GOT3 (cell line): ENCODE results near the gene ADARB1.

Source experiments
- DNase-seq: peaks from one replicate; lab custom pipeline; 2025; ENCODE audit warnings: mixed read lengths; lab: John Stamatoyannopoulos, UW

ADARB1 gene

DNA sequence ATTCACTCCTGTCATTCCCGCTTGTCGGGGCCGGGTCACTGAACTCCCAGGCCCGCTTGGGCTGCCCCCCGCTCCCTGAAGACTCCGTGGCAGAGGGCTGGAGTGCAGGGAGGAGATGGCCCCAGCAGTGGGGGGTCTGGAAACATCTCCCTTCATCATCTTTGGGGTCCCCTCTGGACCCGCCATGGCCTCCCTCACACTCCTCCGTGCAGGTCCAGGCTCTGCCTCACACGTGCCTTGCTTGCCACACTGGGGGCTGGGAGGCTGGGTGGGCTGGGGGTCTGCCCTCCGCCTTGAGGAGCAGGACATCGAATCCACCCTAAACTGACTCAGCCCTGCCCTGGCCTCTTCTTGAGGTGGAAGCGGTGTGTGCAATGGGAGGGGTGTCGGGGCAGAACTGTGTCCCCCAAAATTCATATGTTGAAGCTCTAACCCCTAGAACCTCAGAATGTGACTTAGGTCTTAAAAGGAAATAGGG, 178.1 kb downstream of the ADARB1 start:
- no peak for DNase-seq

- no peak for DNase-seq
These were observed 178.8 kb downstream of the ADARB1 start for GRCh38 chr21:45253180-45253579.

DNA sequence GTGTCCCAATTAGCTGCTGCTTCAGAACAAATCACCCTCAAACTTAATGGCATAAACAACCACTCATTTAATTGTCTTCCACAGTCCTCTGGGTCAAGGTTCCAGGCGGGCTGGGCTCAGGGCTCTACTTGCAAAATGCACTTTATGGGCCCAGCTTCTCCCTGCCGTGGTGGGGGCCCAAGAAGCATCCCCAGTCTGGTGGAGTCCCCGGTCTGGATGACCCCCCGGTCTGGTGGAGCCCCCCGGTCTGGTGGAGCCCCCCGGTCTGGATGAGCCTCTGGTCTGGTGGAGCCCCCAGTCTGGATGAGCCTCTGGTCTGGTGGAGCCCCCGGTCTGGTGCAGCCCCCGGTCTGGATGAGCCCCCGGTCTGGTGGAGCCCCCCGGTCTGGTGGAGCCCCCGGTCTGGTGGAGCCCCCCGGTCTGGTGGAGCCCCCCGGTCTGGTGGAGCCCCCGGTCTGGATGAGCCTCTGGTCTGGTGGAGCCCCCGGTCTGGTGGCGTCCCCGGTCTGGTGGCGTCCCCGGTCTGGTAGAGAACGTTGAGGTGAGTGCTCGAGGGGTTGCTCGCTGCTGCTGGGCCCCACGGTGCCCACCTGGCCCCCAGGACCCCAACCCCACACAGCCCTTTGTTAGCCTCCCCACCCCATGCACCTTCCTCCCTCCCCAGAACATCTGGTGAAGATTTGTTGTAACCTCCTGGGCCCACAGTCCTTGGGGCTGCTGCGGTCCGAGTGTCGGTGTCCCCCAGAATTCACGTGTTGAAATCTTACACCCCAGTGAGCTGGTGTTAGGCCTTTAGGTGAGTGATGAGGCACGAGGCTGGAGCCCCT, 179.5 kb downstream of the ADARB1 start:
- DNase-seq = no peak

DNA sequence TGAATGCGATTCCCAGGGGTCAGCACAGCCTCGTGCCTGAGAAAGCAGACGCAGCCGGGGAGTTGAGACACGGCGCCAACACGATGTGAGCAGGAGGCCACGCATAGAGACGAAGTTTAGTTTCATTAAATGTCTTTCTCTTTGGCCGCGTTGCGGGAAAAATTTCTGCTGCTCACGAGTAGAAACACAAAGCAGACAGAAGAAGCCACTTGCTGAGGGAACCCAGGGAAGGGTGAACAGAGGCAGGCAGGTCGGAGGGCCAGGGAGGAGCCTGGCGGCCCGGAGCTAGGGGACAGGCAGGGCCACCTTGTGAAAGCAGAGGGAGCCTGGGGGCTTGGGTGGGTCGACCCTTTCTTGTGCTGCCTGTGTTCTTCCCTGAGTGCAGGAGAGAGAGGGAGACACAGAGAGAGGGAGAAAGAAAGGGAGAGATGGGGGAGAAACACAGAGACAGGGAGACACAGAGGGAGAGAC, 180.1 kb downstream of the ADARB1 start:
- no peak for DNase-seq

DNA sequence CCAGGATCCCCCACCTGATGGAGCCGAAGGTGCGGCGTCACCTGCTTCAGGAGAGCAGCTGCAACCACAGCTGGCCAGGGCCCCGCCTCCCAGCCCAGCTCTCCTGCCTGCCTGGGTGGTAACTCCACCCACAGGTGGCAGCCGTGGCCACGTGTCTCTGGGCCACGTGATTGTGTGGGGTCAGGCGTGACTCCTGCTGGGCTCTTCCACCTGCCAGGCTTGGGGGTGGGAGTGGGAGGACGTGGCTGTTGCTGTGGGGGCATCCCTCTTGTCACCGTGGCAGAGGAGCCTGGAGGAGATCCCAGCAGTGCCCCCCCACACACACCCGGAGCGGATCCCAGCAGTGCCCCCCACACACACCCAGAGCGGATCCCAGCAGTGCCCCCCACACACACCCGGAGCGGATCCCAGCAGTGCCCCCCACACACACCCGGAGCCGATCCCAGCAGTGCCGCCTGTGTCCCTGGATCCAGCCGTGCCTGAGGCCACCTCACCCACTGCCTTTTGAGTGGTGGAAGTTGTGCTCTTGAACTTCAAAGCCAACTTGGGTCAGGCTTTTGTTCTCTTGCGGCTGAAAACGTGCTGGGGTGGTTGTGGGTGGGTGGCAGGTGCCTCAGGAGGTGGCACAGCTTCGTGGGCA, 181.1 kb downstream of the ADARB1 start:
- no peak for DNase-seq

GRCh38 chr21:45256021-45256911, 181.9 kb downstream of the ADARB1 start:
- no peak for DNase-seq

- no peak for DNase-seq
These were observed 182.7 kb downstream of the ADARB1 start for GRCh38 chr21:45256912-45257672.

DNA sequence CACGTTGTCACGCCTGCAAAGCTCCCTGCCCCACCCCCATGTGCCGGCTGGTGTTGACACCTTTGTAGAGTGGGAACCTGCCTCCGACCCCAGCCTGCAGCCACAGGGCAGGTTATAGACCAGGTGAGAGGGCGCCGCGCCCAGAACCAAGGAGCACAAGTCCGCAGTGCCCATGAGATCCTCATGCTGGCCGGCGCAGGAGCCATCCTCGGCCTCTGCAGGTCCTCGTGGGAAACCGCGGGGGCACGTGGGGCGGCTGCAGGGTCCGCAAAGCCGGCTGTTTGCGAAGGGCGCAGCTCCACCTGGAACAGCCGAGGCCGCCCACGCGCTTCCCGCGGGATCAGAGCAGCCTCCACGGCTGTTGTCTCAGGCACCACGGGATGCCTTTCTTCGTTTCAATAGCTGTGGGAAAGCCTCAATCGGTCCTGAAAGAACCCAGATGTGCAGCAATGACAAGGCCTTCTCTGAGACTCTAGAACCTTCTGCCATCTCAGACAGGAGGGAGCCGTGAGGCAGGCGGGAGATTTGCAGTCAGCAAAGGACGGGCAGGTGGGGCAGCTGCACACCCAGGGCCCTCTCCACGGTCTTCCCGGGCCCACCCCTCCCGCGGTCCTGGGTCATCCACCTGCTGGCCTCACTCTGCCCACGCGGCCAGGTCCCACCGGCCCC, 183.4 kb downstream of the ADARB1 start:
- DNase-seq = no peak

DNA sequence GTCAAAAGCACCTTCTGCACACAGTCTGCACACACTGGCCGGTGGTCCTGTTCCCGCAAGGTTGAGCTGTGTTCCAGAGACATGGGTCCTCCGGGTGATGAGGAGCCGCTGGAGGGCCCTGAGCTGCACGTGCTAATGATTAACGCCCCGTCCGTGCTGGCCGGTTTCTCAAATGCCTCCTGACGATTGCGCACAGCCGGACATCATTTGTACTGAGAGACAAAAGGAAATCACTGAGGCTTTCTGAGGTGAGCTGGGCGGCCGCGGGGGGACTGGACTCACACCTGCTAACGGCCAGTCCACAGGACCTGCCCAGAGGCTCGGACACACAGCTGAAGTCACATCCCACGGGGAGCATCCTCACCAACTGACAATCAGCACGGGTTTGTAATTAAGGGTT, 184.1 kb downstream of the ADARB1 start:
- DNase-seq = no peak

DNA sequence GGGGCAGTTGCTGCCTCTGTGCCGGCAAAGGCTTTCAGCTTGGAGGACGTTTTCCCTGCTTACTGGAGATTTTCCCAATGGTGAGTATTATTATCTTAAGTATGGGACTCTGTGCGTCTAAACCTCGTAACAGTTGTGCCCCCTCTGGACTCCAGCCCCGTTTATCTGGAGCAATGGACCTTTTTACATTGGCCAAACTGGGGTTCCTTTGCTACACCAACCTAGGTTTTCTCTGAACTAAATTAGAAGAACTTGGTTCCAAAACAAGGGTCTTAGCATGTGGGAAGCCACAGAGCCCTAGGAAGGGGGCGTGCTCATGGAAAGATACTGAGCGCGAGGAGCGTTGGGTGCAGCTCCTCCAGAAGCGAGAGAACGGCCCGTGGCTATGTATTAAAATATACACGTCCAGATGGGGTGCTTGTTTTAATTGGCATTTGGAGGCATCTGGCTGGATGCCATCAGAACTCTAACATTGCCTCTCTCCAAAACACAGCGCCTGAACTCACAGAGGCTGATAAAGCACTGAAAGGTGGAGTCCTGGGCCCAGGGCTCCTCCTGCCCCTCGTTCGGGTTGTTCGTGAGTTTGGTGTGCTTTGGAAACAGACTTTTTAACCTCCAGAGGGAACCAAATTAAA, 184.9 kb downstream of the ADARB1 start:
- no peak for DNase-seq

- DNase-seq = no peak
These were observed 185.9 kb downstream of the ADARB1 start for GRCh38 chr21:45260191-45260825.

DNA sequence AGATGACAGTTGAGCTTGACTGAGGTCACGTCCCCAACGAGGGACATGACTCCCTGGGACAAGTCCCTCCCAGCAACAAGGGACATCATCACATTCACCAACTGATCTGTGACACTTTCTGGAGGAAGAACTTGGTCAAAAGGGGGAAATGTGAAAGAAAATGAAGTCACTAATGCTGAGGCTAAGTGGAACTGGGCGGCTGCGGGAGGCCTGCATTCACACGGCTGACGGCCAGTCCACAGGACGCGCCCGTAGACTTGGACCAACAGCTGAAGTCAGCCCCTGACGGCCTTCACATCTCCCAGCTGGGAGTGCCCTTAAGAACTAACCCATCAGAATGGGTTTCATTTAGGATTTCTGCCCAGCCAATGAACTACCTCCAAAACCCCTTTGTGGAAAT, 186.7 kb downstream of the ADARB1 start:
- DNase-seq = no peak

DNA sequence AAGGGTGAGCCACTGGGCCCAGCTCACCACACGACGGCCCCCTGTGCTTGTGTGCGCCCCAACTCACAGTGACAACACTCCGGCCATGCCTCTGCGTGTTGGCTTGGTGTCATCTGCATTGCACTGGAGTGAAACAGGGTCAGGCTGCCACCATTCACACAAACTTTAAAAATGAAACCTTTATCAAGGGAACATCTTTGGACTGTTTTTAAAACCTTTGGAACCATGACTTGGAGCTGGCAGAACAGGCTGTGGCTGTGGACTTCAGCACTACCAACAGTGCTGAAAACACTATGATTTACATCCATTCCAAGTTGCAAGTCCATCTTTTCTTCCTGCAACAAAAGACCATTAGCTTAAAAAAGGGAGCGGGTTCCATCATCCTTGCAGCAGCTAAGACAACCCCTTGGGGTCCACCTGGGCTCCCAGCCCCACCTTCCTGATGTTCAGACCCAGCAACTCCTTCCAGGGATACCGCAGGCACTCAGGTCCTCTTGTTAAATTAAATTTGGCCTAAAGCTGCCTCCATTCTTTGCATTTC, 187.7 kb downstream of the ADARB1 start:
- DNase-seq = no peak

DNA sequence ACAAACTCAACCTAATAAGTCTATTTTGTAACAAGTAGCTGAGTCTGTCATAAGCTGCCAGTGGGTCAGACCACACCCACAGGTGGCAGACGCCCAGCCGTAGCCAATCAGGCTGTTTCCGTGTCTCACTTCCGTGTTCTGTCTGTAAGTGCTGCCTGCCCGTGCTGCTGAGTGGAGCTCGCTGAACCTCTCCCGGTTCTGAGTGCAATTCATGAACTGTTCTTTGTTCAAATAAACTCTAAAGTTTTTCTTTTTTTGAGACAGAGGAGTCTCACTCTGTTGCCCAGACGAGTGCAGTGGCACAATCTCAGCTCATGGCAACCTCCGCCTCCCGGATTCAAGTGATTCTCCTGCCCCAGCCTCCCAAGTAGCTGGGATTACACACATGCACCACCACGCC, 188.2 kb downstream of the ADARB1 start:
- no peak for DNase-seq

DNA sequence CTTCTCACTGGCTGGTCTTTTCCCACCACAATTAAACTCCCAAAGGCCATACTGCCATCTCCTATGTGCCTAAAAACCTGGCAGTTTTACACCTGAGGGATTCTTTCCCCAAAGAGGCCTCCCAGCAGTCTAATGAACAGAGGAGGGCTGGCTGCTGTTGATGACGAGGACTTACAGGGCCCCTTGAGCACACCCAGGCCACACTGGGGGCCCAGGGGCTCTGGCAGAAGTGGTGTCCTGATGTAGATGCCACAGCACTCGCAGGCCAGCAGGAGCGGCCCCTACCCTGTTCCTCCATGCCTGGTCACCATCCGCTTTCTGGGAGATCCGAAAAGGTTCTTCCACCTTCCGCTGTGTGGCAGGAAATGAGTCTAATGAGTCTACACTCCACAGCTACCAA, 189.2 kb downstream of the ADARB1 start:
- no peak for DNase-seq

DNA sequence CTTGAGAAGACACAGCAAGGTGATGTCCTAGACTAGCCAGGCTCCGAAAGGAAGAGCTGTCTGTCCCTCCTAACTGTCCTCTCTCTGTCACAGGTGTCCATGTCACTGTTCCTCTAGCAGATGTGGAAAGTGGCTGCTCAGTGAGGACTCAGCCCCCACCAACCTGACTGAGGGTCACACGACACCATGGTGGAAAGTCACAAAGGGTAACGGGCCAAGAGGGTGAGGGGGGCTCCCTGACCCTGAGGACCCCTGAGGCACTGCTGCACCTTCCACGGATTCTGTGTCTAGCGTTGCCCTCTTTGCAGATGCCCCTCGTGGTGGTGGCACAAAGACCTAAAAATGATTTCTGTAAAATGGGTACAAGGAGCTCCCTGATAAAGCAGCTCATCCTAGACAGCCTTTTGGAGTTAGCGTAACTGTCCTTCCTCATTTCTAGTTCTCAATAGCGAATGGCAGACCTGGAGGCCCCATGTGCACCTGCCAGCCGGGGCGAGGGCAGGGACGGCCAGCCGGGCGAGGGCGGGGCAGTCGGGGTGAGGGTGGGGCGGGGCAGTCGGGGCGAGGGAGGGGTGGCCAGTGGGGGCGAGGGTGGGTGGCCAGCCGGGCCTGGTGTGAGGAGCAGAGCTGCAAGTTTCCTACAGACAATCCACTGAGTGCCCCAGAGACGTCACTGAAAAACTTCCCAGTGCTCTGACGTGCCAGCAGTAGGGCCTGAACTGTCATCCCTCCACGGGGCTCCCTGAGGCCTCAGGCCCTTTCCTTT, 189.9 kb downstream of the ADARB1 start:
- DNase-seq = no peak

DNA sequence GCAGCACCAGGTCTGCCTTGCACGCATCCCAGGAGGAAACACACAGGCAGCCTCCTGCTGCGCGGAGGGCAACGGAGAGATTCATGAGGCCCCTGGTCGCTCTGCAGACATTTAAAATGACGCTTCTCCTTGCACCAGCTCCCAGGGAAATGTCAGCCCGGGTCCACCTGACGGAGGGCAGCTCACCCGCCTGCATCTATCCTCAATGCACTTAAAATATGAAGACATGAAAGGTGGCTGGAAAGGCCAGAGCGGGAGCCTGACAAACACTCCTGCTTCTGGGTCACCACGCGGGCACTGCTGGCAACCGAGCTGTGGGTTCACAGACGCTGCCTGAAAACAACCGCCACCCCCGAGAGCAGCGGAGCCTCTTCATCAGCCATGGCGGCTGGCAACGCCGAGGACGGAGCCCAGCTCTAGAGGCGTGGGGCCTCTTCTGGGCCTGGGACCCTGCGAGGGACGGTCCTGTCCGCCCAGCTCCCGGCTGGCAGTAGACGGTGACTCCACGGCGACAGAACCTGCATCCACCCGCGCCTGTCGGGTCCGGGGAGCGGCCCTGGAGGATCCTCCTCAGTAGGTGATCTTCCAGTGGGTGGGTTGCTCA, 190.6 kb downstream of the ADARB1 start:
- DNase-seq = no peak

DNA sequence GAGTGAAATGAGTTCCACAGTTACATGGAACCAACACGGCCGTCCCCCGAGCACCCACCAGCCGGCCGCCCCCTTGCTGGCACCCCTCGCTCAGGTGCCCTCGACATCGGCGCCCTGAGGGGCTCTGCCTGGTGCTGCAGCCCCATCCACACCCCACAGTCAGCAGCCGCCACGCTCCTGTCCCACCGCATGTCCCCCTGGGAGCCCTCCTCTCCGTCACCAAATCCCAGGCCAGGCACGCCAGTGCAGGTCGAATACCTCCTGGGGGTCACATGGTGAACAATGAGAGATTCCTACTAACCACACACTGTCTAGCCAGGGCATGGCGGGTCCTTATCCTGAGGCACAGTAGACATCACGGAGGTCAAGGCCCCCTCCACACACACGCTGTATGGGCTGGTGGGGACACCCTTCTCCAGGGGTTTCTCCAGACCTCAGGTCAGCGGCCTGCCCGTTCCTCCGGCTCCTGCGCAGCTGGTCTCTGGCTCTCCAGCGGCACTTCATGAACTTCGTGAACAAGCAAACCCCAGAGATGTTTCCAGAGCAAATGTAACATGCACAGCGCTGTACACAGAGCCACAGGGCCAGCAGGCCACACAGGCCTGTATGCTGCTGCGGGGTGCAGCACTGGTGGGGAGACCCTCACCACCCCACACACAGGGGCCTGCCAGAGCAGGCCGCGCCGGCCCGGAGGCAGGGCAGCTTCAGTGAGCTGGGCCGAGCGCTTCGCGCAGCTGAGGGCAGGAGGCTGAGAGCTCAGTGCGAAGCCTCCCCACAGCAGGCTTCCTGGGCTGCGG, 191.5 kb downstream of the ADARB1 start:
- no peak for DNase-seq
